GM19468 (cell line): ENCODE measurements around the gene AXIN2.
"Not testable (repeated sequence)": the region's sequence is repeated elsewhere in the genome, so short reads cannot be mapped to it uniquely, and the experiment has no call there.

Experiments
- ATAC-seq: cut with Tn5 transposase; IDR thresholded peaks from one replicate; pipeline ENCODE4 v1.9.1; 2021; ENCODE audit warnings: mild to moderate bottlenecking, moderate library complexity, moderate number of reproducible peaks; ENCODE audit not compliant: unreplicated experiment; ENCODE audit errors: extremely low read depth

Gene AXIN2

DNA sequence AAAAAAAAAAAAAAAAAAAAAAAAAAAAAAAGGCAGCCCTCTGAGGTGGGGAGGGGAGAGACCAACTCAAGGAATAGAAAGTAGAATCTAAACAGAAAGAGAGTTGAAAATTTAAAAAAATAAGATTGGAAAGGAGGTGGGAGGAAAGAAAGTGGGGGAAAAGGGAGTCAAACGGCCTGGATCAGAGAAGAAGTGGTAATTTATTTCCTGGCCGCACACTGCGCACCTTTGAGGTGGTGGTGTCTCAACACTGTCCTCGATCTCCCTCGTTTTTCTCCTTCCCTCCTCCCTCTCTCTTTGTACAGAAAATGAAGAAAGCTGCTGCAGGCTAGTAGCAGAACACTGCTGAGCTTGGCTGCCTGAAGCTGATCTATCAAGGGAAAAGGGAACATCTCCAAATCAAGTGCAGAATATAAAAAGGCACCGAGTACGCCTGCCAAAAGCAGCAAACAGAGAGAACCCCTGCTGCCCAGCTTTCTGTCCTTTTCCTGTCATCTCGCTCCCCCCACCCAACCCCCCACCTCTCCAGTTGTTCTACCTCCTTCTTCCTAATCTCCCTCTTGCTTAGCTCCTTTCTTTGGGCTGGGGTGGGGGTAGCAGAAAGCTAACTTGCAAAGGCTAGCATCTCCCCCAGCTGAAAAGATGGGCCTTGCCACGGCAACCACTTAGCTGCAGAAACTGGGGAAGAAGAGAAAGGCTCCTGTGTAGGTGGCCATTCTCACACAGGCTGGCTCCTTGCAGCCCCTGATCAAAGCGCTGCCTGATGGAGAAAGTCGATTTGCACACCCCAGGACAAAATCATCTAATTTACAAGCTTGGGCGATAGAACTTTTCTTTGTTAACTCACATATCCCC, 22.5 kb downstream of the AXIN2 start:
- no peak for ATAC-seq

DNA sequence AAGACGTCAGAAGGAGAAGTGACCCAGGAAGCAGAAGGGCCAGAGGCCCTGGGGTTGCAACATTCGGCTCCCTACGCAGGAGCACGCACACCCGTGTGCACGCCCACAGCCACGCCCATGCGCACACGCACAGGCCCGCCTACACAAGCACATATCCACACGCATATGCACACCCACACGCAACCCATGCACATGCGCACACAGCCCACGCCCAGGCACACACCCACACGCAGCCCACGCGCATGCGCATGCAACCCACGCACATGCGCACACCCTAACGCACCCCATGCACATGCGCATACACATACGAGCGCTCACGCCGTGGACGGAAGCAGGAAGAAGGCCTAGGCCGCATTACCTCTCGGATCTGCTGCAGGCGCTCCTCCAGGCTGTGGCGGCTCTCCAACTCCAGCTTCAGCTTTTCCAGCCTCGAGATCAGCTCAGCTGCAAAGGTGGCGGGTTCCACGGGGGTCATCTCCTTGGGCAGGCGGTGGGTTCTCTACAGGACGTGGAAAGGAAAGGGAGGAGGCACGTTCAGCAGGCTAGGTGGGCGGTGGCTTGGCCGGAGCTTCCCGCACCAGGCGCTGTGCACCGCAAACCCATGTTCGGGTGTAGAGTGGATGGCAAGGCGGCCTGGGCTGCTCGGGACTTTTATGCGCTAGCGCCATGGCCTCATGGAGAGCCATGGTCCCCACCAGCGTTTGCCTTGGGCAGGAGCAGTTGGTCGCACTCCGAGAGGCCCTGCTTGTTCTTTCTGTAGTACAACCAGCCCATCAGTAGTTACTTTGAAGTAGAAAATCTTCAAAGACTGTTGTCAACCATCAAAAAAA, 23.4 kb downstream of the AXIN2 start:
- no peak for ATAC-seq

DNA sequence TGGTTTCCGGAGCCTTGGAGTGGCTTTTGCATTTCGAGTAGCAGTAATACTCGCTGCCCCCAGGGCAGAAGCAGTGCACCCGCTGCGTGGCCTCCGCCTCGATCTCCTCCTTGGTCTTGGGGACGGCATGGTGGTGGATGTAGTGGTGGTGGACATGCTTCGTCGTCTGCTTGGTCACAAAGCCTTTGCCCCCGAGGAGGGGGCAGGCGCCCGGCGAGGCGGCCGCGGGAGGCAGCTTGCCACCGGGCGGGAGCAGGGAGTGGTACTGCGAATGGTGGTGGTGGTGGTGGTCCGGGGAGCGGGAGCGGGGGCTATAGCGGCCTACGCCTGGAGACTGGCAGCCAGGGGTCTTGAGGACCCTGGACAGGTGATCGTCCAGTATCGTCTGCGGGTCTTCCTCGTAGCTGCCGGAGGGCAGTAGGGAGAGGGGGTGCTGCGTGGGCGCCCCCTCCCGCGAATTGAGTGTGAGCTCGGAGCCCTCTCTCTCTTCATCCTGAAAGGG, 24.1 kb downstream of the AXIN2 start:
- ATAC-seq = no peak

DNA sequence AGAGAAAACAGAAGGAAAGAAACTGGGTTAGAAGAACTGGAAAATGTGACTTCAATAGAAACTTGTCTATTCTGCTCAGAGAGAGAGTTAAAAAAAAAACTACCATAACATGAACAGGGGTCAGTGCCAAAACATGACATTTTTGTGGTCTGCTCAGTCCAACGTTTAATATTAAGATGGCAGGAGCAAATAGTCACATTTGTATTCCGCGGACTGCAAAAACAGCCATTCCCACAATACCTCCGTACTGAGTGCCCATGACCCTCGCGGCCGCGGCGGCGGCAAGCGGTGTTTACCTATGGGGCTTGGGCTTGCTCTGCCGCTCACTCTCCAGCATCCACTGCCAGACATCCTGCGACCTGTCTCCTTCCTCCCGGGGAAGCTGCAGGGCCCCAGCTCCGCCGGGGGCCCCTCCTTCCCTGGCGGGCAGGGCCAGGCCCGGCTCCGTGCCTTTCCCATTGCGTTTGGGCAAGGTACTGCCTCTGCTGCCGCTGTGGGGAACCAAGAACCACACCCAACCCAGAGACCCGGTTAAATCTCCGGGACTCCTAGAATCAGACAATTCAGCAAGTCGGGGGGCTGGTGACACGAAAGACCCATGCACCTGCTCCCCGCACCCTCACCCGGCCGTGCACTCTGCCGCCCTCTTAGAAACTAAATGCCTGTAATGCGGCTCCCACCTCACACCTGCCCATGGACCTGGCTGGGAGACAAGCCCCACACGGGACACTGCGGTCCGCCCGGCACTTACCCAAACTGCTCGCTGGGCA, 24.7 kb downstream of the AXIN2 start:
- ATAC-seq = no peak

DNA sequence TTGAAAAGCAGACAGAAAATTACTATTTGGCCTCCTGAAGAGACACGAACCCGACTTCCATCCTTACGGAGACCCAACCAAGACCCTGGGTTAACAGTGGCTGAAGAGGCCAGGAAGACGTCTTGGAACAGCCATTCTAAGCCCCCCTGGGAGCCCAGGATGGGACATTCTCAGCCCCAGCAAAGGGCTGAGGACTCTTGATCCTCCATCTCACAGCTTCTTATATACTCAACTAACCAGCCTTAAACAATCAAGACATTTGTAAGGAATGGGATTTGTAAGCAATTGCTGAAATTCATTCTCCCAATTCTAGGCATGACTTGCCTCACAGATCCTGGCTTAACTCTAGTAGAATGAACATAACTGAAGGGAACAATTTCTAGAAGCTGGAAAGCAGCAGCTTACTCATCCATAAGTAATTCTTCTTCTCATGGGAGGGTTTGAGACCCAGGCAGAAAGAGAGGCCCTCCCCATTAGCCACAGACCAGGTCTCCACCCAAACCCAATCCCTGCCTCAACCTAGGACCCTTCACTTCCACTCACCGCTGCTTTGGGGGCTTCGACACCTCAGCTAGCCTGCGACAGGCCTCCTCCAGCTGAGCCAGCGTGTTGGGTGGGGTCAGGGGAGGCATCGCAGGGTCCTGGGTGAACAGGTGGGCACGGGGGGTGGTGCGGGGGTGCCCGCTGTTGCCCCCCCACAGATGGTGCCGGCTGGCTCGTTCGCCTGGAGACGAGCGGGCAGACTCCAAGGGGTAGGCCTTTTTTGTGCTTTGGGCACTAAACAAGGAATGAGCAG, 25.5 kb downstream of the AXIN2 start:
- no peak for ATAC-seq

DNA sequence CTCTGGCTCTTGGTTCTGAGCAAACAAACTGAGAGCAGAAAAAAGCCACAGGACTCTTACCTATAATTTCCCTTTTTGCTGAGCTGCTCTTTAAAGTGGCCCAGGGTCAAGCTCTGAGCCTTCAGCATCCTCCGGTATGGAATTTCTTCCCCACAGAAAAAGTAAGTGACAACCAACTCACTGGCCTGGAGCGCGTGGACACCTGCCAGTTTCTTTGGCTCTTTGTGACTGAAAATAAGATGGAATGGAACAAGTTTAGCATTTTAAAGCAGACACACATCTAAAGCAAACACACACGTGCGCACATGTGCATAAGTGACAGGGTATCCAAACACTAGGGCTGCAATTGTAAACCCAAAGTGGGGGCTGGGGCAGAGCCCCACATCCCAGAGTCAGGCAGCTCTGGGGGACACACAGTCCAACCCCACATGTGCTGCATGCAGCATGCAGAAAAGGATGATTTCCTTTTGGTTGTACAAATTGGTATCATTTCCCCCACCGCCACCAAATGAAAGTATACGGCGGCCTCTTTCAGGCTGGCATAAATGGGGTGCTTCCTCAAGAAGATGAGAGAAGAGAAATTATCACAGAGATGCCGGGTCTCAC, 27.5 kb downstream of the AXIN2 start:
- ATAC-seq = no peak

DNA sequence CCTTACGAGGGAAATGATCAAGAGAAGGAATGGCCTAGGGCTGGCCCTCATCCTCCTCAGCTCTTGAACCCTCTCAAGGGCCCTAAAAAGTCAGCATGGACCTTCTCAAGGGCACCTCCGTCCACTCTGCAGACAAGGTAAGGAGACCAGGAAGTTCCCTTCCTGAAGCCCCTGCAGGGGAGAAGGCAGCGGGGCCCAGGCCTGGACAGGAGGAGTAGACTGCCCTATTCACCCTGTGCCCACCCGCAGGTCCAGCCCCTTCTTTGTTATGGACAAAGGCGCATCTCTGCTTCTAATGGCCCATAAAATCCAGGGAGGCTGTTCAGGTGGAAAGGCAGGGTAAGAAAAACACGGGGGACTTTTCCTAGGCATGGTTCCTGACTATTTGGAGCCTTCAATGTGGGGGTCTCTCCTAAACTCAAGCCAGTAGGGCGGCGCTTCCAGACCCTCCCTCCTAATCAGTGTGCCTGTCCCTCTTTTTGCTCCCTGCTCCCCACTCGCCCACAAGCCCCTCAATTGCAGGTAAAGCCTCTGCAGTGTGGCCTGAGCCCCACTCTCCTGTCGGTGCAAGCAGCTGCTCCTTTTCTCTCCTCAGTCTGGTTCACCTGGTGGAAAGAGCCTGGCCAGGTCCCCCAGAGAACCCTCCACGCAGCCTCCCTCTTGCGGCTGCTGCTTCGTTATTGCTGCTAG, 28.2 kb downstream of the AXIN2 start:
- ATAC-seq = no peak

DNA sequence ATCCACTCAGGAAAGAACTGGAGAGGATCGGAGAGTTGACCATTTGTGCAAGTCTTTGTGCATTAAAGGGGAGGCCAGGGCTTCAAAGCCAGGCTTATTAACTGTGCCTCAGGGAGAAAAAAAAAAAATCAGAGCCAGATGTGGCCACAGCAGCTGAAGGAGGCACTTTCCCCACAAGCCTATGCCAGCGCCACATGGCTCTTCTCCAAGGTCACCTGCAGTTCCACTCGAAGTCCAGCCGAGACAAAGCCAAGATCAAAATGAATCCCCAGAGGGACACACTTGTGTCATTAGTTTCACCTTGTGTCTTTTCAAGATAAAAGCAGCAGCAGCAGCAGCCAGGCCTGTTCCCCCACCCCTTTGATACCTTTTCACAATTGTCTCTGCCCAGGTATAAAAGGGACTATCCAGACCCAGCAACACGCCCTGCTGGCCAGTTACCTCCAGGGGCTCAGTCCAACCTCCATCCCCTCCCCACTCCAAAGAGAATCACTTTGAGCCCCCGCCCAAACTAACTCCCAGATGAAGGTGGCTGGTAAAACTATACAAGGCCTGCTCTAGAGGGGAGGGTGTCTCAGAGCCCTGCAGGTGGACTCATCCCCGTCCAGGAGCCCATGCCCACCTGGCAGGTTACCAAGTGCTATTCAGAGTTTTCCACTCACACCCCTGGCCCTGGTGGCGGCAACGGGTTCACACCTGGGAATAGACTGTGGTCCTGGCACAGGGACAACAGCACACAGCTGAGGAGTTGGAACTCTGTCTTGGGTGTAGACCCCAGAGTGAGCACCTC, 29.2 kb downstream of the AXIN2 start:
- no peak for ATAC-seq

DNA sequence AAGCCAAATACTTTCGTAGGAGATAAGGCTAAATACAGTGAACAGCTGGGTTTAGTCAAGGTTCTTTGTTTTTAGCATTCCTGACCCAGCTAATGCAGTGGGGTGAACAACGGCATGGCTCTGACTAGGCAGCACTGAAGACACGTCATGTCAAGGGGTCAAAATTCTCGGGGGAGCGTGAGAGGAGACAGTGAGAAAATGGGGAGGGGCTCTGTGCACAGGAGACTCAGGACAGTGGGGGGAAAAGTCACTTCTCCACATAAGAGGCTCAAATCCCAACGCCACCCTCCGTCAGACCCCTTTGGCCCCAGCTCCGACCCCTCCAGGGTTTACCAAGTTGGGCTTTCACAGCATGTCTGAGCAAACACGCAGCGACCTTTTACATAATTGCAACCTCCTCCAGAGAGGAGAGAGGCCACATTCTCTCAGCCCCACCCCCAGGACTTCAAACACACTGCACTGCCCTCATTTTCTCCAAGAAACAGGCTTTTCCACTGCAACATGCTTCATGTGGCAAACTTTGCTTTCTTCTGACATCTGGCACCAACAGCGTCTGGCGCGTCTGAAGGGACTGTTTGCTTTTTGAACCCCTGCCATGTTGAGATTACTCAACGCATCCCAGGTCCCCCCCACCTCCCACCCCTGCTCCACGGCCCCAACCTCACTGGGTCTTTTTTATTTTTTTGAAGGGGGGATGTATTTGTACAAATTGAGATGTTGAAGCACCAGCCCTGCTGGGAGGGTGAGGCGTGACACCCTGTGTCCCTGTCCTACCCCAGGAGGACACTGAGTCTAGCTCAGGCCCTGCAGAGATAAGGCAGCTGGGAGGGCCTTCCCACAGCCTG, 30.0 kb downstream of the AXIN2 start:
- ATAC-seq = no peak

DNA sequence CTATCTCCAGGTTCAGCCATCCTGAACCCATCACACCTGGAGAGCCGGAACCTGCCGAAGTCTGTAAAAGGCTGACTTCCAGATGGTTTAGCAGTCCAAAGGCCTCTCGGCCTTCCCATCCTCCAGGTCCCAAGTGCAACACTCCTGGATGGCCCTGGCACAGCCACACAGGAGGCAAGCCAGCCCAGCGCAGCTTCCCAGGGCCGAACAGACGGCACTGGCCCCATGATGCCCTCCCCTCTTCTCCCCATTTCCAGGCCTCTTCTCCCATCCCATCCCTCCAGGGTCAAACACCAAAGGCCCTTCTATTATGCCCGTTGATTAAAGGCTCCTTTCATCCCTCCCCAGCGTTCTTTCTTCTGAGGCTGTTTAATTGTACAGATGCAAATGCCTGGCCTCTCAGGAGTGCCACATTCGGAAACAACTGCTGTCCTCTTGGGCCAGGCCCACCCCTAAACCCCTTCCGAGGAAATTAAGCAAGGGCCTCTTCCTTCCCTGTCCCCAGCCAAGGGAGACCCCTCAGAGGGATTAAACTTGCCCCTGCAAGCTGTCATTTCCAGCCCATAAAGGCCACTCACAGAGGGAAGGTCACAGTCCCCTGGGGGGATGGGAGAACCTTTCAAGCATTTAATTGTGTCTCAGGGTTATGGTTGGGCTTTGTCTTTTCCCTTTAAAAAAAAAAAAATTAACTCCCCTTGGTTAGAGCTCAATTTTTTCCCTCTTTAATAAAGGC, 30.8 kb downstream of the AXIN2 start:
- no peak for ATAC-seq

DNA sequence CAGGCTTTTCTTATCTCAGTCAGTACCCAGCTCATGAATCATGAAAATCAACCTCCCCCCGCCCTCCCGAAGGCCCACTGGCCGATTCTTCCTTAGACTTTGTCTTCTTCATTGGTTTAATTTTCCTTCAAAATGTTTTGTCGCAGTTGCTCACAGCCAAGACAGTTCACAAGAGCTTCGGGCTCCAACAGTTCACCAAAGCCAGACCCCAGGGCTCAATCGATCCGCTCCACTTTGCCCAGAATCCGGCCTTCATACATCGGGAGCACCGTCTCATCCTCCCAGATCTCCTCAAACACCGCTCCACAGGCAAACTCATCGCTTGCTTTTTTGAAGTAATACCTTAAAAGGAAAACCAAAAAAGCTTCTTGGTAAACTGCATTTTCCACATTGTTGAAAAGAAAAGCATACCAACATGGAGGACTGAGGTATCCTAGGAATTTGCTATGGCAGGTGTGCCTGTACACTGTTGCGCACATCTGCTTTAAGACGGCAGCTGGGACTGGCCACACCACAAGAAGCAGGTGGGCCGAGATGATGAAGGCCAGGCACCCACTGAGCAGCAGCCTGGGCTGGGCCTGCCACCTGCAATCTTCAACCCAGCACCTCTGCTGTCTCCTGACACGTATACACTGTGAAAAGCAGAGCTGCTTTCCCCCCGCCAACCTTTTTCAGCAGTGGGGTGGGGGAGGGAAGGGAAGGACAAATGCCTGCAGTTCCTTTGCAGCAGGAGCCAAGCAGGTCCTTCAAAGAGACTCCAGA, 31.5 kb downstream of the AXIN2 start:
- no peak for ATAC-seq

DNA sequence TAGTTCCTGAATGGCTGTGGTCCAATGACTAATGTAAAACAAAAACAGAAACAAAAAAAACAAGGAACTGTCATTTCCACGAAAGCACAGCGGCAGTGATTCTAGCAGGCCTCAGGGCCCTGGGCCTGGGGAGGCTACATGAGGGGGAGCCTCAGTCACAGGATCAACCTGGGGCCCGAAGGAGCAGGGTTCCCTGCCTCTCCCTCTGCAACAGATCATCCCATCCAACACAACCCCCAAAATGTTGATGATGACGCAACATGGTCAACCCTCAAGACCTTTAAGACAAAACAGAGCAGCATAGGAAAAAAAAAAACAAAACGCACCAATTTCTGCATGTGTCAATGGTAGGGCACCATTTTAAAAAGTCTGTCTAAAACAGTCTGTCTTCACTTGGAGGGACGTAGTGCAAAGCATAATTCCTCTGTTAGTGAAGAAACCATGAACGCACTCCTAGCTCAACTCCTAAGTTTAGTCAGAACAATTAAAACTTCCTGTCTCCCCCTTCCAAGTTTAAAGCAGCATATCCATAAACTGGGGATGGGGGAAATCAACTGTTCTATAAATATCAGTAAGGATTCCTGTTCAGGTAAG, 32.3 kb downstream of the AXIN2 start:
- ATAC-seq = no peak

DNA sequence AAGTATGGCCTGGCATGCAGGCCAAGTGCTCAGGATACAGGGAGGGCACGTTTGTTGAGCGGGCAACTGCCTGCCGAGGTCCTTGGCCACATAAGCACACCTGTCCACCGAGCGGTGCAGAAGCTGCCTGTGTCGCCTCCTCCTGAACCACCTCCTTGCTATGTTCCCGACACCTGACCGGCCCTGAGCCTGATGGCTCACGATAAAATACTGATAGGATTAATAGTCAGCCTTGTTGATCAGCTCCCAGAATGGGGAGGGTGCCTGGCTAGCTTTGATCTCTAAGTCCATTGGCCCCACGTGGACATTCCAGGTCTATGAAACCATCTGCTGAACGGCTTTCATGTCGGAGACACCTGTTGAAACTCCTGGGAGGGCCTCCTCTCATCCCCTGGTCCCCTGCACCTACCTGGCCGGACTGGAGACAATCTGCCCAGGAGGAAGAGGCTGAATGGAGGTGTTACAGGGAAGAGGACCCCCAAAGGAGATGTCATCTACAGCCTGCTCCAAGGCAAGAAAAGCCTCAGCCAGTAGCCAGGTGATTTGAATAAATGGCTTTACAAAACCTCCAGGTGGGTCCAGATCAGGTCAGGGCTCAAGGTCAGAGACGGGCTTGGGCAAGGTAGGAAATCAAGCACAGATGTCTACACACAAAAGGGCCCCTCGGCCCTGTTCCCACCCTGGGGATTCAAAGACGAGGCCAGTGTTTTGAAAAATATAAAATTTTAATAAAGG, 33.4 kb downstream of the AXIN2 start:
- no peak for ATAC-seq

DNA sequence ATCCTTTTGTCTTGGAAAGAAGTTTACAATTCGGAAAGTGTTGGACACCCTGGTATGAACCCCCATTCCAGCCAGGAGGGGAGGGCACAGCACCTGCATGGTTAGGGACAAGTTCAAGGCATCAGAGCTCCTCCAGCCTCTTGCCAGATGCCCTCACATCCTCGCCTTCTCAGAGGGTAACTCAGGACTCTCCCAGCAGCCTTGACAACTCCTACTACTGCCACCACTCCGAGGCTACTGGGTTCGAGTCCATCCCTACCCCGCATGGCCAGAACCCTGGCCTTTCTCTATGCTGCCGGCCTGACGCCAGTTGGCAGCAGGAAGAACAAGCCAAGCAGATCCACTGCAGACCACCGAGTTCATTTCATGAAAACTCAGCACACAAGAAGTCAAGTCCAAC, 34.1 kb downstream of the AXIN2 start:
- ATAC-seq = no peak

DNA sequence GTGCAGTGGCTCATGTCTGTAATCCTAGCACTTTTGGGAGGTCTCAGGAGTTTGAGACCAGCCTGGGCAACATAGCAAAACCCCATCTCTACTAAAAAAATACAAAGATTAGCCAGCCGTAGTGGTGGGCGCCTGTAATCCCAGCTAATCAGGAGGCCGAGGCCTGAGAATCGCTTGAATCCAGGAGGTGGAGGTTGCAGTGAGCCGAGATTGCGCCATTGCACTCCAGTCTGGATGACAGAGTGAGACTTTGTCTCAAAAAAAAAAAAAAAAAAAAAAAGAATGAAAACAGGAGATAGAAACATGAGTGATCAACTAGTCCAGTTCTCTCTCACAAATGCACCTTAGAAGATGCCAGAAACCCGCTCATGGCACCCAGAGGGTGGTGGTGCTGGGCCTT, 34.6 kb downstream of the AXIN2 start:
- ATAC-seq = not testable (repeated sequence)
